ENCODE measurements around the gene HOXD13.
A peak's percentile ranks its signal among the peaks of the same experiment; 100 is the strongest.

The HOXD13 gene

GRCh38 chr2:176094349-176094748 is 1.8 kb downstream of the HOXD13 start:
- no peak for DNase-seq (ENCODE audit: low spot score)

DNA sequence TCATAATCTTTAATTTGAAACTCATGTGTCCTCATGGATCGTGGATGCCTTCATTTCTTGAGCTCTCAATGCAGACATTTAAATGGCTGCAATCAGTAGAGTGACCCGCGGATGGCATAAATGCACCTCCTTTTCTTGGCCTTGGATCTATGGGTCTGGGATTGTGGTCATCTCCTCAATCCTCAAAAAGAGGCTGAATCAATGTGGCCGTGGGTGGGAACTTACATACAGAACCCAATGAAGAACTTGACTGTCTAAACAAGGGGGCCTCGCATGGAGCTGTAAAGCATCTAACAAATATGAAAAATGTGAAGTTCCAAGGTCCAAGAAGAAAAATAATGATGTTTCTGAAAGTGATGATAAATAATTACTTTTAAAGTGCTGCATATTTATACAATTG is 2.9 kb downstream of the HOXD13 start:
- DNase-seq (ENCODE audit: low spot score) = no peak

GRCh38 chr2:176096243-176096985 is 3.9 kb downstream of the HOXD13 start:
- no peak for DNase-seq (ENCODE audit: low spot score)

DNA sequence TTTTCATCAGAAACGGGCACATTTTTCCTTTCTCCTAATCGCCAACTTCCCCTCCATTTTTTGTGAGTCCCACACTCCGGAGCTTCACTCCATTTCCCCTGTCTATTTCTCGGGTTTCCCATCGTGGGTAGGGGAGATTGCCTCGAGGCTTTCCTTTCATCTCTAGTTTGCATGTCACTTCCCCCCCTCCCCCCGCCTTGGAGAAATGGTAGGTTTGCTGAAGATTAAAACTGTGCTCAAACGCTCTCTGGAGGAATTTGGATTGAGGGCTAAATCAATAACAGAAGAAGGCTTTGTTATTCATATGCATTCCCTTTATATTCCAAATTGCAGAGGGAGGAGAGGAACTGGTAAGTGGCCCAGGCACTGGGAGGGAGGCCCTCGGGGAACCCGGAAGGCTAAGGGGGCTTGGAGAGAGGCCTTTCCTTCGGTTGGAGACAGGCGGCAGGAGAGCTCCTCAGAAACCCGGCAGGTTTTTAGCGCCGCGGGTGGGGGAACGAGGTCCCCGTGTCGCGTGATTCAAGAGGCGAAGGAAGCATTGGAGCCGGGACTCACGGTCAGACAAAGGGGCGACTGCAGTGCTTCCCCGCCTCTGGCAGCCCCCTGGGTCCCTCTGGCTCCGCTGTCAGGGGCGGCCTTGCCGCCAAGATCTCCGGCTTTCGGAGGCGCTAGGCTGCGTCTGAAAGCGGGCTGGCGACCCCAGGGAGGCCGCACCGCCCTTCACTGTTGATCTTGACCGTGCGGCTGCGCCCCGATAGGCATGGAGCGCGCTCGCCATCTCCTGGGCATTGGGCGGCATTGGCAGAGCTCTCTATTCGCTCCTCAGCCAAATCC is 4.7 kb downstream of the HOXD13 start:
- DNase-seq (ENCODE audit: low spot score) = peak; percentile 90

GRCh38 chr2:176097820-176098365 is 5.4 kb downstream of the HOXD13 start:
- DNase-seq (ENCODE audit: low spot score) = no peak

- DNase-seq (ENCODE audit: low spot score) = no peak
Observed at GRCh38 chr2:176098366-176099158, 6.0 kb downstream of the HOXD13 start.

GRCh38 chr2:176099159-176099727 is 6.7 kb downstream of the HOXD13 start:
- DNase-seq (ENCODE audit: low spot score) = no peak

GRCh38 chr2:176099728-176100546 is 7.4 kb downstream of the HOXD13 start, which contains the start of gene HOXD12:
Gene HOXD12 (plus strand): TSS chr2:176099795. CDS start chr2:176099802, 7 bp downstream.
- no peak for DNase-seq (ENCODE audit: low spot score)

GRCh38 chr2:176100547-176101140 is 8.1 kb downstream of the HOXD13 start:
- no peak for DNase-seq (ENCODE audit: low spot score)

- DNase-seq (ENCODE audit: low spot score) = no peak
Observed at GRCh38 chr2:176101216-176101830, 8.8 kb downstream of the HOXD13 start.

GRCh38 chr2:176101842-176102241 is 9.3 kb downstream of the HOXD13 start:
- no peak for DNase-seq (ENCODE audit: low spot score)

GRCh38 chr2:176102309-176102866 is 9.9 kb downstream of the HOXD13 start:
- no peak for DNase-seq (ENCODE audit: low spot score)

- no peak for DNase-seq (ENCODE audit: low spot score)
Observed at GRCh38 chr2:176103194-176103593, 10.7 kb downstream of the HOXD13 start.

- no peak for DNase-seq (ENCODE audit: low spot score)
Observed at GRCh38 chr2:176103742-176104315, 11.3 kb downstream of the HOXD13 start.

DNA sequence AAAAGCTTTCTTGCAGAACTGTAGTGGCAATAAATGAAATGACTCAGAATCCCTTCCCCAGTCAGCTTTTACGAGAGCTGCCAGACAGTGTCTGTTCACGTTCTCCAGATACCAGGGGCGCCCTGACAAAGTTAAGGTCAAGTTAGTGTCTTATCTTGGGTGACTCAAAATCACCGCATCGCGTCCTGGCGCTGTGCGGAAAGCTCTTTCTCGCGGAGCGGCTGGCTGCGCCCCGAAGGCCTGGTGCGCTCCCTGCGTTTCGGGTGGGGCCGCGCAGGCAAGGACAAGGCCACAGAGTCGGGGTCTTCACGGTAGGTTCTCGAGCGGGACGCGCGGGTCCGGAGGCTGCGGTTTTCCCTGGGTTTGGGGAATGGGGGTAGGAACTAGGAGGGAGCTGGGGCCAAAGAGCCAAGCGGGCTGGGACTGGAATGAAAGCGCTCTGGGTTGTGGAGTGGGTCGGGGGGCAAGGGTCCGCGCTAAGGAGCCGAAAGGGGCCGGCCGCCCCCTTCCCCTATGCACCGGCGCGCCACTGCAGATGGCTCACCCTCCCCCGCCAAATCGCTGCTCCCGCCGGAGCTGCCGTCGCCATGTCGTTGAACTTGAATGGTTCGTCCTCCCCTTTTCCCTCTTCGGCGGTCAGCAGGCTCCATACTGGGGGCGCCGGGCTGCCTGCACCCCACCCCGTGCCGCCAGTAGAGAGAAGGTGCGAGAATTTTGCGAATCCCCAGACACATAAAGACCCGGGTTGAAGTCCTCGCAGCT is 12.0 kb downstream of the HOXD13 start:
- peak; percentile 54 for DNase-seq (ENCODE audit: low spot score)

DNA sequence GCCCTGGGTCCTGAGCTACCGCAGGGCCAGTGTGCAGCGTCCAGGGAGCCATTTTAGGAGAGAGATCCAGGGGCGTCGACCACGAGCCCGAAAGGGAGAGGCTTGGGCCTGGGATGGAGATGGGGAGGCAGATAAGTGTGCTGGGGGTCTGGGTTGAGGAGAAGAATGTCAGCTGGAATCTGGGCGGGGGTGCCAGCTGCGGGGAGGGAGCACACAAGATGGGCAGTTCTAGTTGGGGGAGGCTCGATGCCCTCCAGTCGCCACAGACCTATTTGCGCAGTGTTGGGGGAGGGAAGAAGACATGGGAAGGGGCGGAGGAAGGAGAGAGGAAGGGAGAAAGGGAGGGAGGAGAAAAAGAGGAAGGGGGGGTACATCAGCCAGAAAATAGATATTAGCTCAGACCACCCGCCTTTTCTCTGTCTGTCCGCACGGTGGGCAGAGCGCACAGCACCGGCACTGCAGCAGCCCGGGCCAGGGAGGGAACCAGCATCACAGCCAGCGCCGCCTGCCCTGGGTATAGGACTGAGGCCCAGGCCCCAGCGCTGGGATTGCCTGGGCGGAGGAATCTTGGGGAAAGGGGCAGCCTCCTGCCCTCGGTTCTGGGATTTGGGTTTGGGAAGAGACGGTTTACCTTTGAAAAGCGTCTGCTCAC is 12.7 kb downstream of the HOXD13 start:
- DNase-seq (ENCODE audit: low spot score) = no peak

DNA sequence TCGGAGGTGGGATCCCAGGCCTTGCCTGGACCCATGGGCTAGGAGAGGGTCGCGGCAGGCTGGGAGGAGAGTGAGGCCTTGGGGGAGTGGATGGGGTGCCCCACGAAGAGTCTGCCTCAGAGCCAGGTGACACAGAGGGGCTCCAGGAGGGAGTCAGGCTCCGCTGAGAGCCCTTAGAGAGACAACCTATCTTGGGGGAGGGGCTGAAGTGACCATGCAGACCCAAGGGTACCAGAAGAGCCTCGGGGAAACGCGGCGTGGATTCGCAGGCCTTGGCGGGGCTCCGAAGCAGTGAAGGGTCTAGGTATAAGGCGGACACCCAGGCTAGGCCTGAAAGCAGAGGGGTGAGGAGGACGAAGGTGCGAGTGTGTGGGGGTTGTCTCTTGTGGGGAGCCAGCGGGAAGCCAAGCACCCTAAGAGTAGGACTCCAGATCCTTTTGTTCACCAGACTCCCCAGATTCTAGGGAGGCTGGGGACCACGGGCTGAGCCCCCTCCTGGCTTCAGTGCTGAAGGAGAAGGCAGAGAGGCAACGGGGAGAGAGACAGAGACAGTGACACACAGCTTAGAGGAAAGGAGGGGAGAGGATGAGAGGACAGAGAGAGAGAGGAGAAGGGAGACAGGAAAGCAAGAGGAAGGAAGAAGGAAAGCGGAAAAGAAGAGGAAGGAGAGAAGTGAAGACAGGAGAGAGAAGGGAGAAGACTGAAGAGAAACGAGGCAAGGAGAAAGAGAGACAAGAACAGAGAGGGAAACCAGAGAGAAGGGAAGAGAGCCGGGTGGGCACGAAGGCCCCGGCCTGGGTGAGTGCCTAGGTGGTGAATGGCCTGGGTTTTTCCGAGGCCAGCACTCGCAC is 13.4 kb downstream of the HOXD13 start:
- no peak for DNase-seq (ENCODE audit: low spot score)

Data from hepatic stellate cell (primary cell).